ENCODE measurements around the gene METTL9. TPM values are rescaled to one million over a fixed set of nuclear protein-coding genes. Genes with fewer than 3 reads are reported as not detected.

METTL9 gene
- total and polyA plus RNA-seq, 2 of the 13 experiments (the other 11 are each of a cell fraction or from before 2014, with no cell fraction given) = 123 to 204 TPM

- TF ChIP-seq KDM5B (CRISPR knock-in tag; IDR thresholded peaks at IDR 0.05; ENCODE audit: borderline replicate concordance) = no peak
- no peak for TF ChIP-seq SYNCRIP (IDR thresholded peaks at IDR 0.05; ENCODE audit: insufficient read depth, low read depth, low read length)
- peak; percentile 91 for TF ChIP-seq ZNF20 (CRISPR knock-in tag; IDR thresholded peaks at IDR 0.05)
- 0 out of 2 replicates have a peak, but pooled peaks have one; percentile 11 for TF ChIP-seq ZNF703 (CRISPR knock-in tag; IDR thresholded peaks at IDR 0.05; ENCODE audit: borderline replicate concordance)
- 0 out of 2 replicates have a peak, but pooled peaks have one; percentile 2 for TF ChIP-seq ZSCAN29 (CRISPR knock-in tag; conservative IDR thresholded peaks at IDR 0.05)
- 0 out of 2 replicates have a peak, but pooled peaks have one; percentile 14 for TF ChIP-seq ZNF468 (CRISPR knock-in tag; IDR thresholded peaks at IDR 0.05)
- TF ChIP-seq ZNF10 (CRISPR knock-in tag; IDR thresholded peaks at IDR 0.05; ENCODE audit: borderline replicate concordance, low read depth) = no peak
- TF ChIP-seq ZSCAN5A (CRISPR knock-in tag; IDR thresholded peaks at IDR 0.05; ENCODE audit: borderline replicate concordance) = no peak
- 0 out of 2 replicates have a peak, but pooled peaks have one; percentile 5 for TF ChIP-seq ZNF589 (CRISPR knock-in tag; conservative IDR thresholded peaks at IDR 0.05)
- no peak for TF ChIP-seq CBX2 (IDR thresholded peaks at IDR 0.05; ENCODE audit: low read depth, low read length)
- peak; percentile 3; the same call in 1 of the 2 replicates for TF ChIP-seq CBX2 (CRISPR knock-in tag; IDR thresholded peaks at IDR 0.05; ENCODE audit: low read depth)
- TF ChIP-seq FOXM1 (CRISPR knock-in tag; IDR thresholded peaks at IDR 0.05) = 0 out of 2 replicates have a peak, but pooled peaks have one; percentile 42
- 0 out of 2 replicates have a peak, but pooled peaks have one; percentile 10 for TF ChIP-seq KLF12 (CRISPR knock-in tag; IDR thresholded peaks at IDR 0.05; ENCODE audit: borderline replicate concordance)
- no peak for TF ChIP-seq GABPA (IDR thresholded peaks at IDR 0.05; ENCODE audit: low read depth, low read length)
- no peak for TF ChIP-seq GABPA (CRISPR knock-in tag; IDR thresholded peaks at IDR 0.05; ENCODE audit: low read depth)
- no peak for TF ChIP-seq ZNF30 (CRISPR knock-in tag; IDR thresholded peaks at IDR 0.05)
- no peak for TF ChIP-seq PLRG1 (conservative IDR thresholded peaks at IDR 0.05)
- no peak for TF ChIP-seq ZNF143 (CRISPR knock-in tag; IDR thresholded peaks at IDR 0.05)
- TF ChIP-seq ZFP36L2 (CRISPR knock-in tag; IDR thresholded peaks at IDR 0.05) = 0 out of 2 replicates have a peak, but pooled peaks have one; percentile 9
- TF ChIP-seq FOXP4 (CRISPR knock-in tag; IDR thresholded peaks at IDR 0.05) = no peak
- TF ChIP-seq DMTF1 (CRISPR knock-in tag; IDR thresholded peaks at IDR 0.05) = no peak
- TF ChIP-seq SSRP1 (CRISPR knock-in tag; IDR thresholded peaks at IDR 0.05) = no peak
- TF ChIP-seq ZNF776 (CRISPR knock-in tag; IDR thresholded peaks at IDR 0.05) = 0 out of 2 replicates have a peak, but pooled peaks have one; percentile 3
- TF ChIP-seq PATZ1 (CRISPR knock-in tag; IDR thresholded peaks at IDR 0.05) = no peak
Observed at GRCh38 chr16:21598701-21599121, 666 bp upstream of the METTL9 start (continued).

Measured in HepG2 (cell line).